Osteocyte (in vitro differentiated cells): ENCODE measurements around the gene OR4P4. TPM values are rescaled to one million over a fixed set of nuclear protein-coding genes. Genes with fewer than 3 reads are reported as not detected.

Source experiments
- DNase-seq: peaks from one replicate; pipeline ENCODE4 v3.0.0; 2021; ENCODE audit warnings: mixed read lengths; ENCODE audit not compliant: unreplicated experiment; ENCODE audit errors: extremely low spot score
- H3K27ac Mint-ChIP-seq: one replicate; pipeline ENCODE4 v1.8.0; 2021; ENCODE audit warnings: mild to moderate bottlenecking, mixed read lengths; ENCODE audit not compliant: unreplicated experiment
- H3K27me3 Mint-ChIP-seq: one replicate; pipeline ENCODE4 v1.8.0; 2021; ENCODE audit warnings: mixed read lengths; ENCODE audit not compliant: unreplicated experiment
- H3K36me3 Mint-ChIP-seq: one replicate; pipeline ENCODE4 v1.8.0; 2021; ENCODE audit warnings: mixed read lengths; ENCODE audit not compliant: unreplicated experiment
- H3K4me1 Mint-ChIP-seq: one replicate; pipeline ENCODE4 v1.8.0; 2021; ENCODE audit warnings: mixed read lengths; ENCODE audit not compliant: unreplicated experiment
- H3K4me3 Mint-ChIP-seq: one replicate; pipeline ENCODE4 v1.8.0; 2021; ENCODE audit warnings: mild to moderate bottlenecking, moderate library complexity, mixed read lengths; ENCODE audit not compliant: unreplicated experiment
- H3K9me3 Mint-ChIP-seq: one replicate; pipeline ENCODE4 v1.8.0; 2021; ENCODE audit warnings: mixed read lengths; ENCODE audit not compliant: unreplicated experiment
- long read RNA-seq: library from polyadenylated mRNA; unstranded; transcript quantifications from one replicate; pipeline ENCODE4 v2.0.0, GENCODE V29; 2021
- total RNA-seq: library from RNA; stranded (reverse); gene quantifications from 2 replicates; pipeline ENCODE4 v1.2.1, GENCODE V29; 2021
- TF ChIP-seq, protein P1 (sequence below): fragments of 200-600 bp; sonication (generic); IDR thresholded peaks from 2 replicates; pipeline ENCODE4 v1.5.0; 2021; ENCODE audit warnings: antibody characterized with exemption, mild to moderate bottlenecking, moderate library complexity

Gene OR4P4
- total RNA-seq = not detected in 2 replicates
- long read RNA-seq = 0 reads

DNA sequence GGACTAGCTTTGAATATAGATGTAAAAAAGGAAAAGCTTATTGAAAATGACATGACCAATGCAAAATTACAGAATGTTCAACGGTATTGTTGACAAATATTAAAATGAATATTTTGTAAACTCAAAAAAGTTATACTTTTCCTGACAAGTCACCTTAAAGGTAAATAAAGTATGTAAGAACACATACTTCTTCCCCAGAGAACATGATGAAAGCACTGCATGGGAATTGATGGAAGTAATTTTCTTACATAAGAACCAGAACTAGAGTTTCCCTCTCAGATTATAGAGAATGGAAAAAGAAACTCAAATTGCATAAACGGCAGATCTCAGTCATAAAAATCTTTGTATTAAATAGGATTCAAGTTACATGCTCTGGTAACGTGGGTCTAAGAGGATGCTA is at the start of gene OR4P4:
TSS of gene OR4P4 (plus strand) at position 301 of the 400 bp plus-strand sequence.
- TF ChIP-seq, protein P1, sequence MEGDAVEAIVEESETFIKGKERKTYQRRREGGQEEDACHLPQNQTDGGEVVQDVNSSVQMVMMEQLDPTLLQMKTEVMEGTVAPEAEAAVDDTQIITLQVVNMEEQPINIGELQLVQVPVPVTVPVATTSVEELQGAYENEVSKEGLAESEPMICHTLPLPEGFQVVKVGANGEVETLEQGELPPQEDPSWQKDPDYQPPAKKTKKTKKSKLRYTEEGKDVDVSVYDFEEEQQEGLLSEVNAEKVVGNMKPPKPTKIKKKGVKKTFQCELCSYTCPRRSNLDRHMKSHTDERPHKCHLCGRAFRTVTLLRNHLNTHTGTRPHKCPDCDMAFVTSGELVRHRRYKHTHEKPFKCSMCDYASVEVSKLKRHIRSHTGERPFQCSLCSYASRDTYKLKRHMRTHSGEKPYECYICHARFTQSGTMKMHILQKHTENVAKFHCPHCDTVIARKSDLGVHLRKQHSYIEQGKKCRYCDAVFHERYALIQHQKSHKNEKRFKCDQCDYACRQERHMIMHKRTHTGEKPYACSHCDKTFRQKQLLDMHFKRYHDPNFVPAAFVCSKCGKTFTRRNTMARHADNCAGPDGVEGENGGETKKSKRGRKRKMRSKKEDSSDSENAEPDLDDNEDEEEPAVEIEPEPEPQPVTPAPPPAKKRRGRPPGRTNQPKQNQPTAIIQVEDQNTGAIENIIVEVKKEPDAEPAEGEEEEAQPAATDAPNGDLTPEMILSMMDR = no peak
- no peak for DNase-seq
- peaks cover 15% of the 10 kb centered on the region for H3K9me3 Mint-ChIP-seq
- H3K4me1 Mint-ChIP-seq = no peaks in the 10 kb centered on the region
- no peaks in the 10 kb centered on the region for H3K36me3 Mint-ChIP-seq
- H3K27me3 Mint-ChIP-seq = no peaks in the 10 kb centered on the region
- H3K27ac Mint-ChIP-seq = no peak within 1 kb of the TSS
- H3K4me3 Mint-ChIP-seq = no peak within 1 kb of the TSS

DNA sequence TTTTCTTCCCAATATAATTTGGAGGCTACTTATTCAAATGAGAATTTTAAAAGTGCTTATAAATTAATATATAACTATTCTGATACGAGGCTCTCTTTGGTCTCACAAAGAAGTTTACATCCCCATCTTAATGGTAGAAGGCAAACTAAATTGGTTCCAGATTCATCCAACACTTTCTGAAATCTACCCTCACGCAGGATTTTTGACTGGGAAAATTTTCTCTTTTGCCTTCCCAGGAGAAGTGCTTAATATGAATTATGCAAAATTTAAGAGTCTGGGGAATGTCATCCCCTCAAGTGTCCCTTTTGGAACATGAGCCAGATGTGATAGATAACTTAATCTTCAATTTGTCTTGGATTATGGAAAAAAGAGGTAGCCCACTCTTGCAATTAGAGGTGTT is 27.4 kb upstream of the OR4P4 start, which contains the start of gene OR4C11:
TSS of gene OR4C11 (minus strand) at position 101 of the 400 bp plus-strand sequence. CDS start 3,272 bp downstream, outside the sequence.
- H3K27me3 Mint-ChIP-seq = no peaks in the 10 kb centered on the region
- H3K4me1 Mint-ChIP-seq = no peaks in the 10 kb centered on the region
- H3K4me3 Mint-ChIP-seq = no peak within 1 kb of the TSS
- DNase-seq = no peak
- TF ChIP-seq, protein P1 = no peak
- H3K27ac Mint-ChIP-seq = no peak within 1 kb of the TSS
- no peaks in the 10 kb centered on the region for H3K36me3 Mint-ChIP-seq
- peaks cover 6% of the 10 kb centered on the region for H3K9me3 Mint-ChIP-seq

DNA sequence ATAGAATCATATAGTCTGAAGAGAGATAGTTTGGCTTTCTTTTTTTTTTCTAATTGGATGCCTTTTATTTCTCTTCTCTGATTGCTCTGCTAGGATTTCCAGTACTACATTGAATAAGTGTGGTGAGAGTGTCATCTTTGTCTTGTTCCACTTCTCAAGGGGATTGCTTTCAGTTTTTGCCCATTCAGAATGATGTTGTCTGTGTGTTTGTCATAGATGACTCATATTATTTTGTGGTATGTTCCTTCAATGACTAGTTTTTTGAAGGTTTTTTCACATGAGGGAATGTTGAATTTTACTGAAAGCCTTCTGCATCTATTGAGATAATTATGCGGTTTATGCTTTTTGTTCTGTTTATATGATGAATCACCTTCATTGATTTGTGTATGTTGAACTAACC is 10.4 kb upstream of the OR4P4 start:
- DNase-seq = no peak
- H3K27me3 Mint-ChIP-seq = no peaks in the 10 kb centered on the region
- TF ChIP-seq, protein P1 = no peak
- H3K27ac Mint-ChIP-seq = no peak overlapping the region
- H3K9me3 Mint-ChIP-seq = peaks cover 14% of the 10 kb centered on the region
- no peaks in the 10 kb centered on the region for H3K36me3 Mint-ChIP-seq
- no peaks in the 10 kb centered on the region for H3K4me1 Mint-ChIP-seq
- H3K4me3 Mint-ChIP-seq = no peak overlapping the region

DNA sequence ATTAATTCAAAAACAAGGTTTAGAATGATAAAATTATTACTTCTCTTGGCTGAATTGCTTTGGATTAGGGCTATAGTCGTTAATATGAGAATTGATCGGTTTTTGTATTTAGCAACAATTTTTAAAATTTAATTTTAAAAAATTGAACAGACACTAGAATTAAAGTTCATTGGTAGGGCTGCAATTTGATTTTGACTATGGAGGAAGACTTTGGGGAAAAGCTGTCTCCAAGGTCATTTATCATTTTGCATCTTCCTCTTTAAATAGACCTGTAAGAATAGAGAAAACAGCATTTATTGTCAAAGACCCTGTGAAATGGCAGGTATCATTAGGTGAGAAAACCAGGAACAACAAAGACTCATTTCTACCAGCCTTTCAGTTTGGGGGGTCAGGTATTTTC is 13.1 kb downstream of the OR4P4 start, which contains the start of gene OR4S2:
TSS of gene OR4S2 (plus strand) at position 301 of the 400 bp plus-strand sequence. CDS start 2,577 bp downstream, outside the sequence.
- Mint-ChIP-seq H3K36me3 (no peaks in the 10 kb centered on the region), H3K27ac (no peak within 1 kb of the TSS), H3K4me1 (no peaks in the 10 kb centered on the region), H3K4me3 (no peak within 1 kb of the TSS), H3K9me3 (peaks cover 6% of the 10 kb centered on the region), H3K27me3 (no peaks in the 10 kb centered on the region)
- DNase-seq = no peak
- TF ChIP-seq, protein P1 = no peak

DNA sequence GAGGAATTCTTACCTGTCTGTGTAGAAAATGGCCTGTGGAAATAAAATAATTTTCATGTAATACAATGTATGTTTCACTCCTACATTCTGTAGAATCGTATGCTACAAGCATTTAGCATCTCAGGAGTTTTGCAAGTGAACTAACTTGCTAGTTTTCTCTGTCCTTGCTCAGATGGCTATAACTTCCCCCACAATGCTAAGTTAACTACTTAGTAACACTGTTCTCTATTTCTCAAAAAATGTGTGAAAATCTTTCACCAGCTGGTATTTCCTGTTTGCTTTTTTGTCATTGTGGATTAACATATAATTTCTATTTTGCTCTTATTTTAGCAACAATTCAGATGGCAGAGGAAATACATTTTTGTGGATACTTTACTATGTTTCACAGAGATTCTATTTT is 17.6 kb downstream of the OR4P4 start:
- Mint-ChIP-seq H3K36me3 (no peaks in the 10 kb centered on the region), H3K4me1 (no peaks in the 10 kb centered on the region), H3K4me3 (no peak overlapping the region), H3K27me3 (no peaks in the 10 kb centered on the region), H3K27ac (no peak overlapping the region), H3K9me3 (peaks cover 6% of the 10 kb centered on the region)
- TF ChIP-seq, protein P1 = no peak
- no peak for DNase-seq
